OCI-LY1 (cell line): Measurements from ENCODE around the gene FRMD4A.

Experiments
- CTCF ChIP-seq: fragments of 200-600 bp; sonication (generic), shearing (Covaris generic); IDR thresholded peaks from 2 replicates; pipeline ENCODE4 v1.5.1; 2017; ENCODE audit warnings: mild to moderate bottlenecking, antibody characterized with exemption, low read length, moderate library complexity, mixed read lengths
- EZH2 ChIP-seq: fragments of 200-600 bp; sonication (generic), shearing (Covaris generic); IDR thresholded peaks from 2 replicates; pipeline ENCODE4 v1.8.0; 2017; ENCODE audit warnings: borderline replicate concordance, mixed run types, mild to moderate bottlenecking, antibody characterized with exemption, low read length, moderate library complexity, mixed read lengths

GRCh38 chr10:14146501-14146900 lies 184.2 kb downstream of the FRMD4A start:
- TF ChIP-seq CTCF (no peak), EZH2 (no peak)
